ENCODE data around the gene MMAB. TPM values are rescaled to one million over a fixed set of nuclear protein-coding genes. Genes with fewer than 3 reads are reported as not detected.

Gene MMAB
- total RNA-seq, result 10 to 100 TPM; 17.8 to 22.2 TPM

DNA sequence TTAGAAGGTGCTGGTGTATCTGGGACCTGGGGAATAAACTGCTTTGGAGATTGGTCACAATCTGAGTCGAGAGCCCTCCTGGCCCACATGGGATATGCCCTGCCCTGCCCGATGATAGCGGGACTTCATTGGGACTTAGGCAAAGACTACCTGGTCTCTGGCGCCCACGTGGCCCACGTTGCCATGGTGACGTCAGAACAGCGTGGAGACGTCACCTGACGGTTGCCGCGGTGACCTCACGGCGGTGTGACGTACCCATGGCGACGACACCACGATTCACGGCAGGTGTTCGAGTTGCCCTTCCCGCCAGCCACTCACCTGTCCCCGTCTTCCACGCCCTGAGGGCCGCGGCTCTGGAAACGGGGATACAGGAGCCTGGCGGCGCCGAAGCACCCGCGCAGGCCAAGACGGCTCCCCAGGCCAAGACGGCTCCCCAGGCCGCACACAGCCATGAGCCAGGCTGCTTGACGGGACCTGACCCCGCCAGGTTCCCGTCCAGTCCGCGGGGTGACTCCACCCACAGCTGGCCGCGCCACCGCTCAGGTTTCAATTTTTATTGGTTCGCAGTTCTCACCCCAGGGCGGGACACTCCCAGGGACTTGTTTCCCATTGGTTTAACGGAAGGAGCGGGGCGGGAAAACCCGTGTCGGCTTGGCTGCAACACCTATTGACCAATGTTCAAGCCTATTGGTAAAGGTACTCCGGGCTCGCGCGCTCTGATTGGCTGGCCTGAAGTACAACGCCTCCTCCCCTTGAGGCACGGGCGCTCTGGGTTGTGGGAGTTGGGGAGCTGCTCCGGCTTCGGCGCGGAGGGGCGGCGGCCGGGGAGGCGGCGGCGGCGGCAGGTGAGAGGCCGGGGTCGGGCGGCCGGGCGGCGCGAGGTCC, at the start of gene MMAB, which contains the start of gene MVK:
Gene MMAB (minus strand): TSS at position 476 of the 885 bp plus-strand sequence. CDS start 24 bp downstream, at position 452.
Gene MVK (plus strand): TSS at position 766 of the 885 bp plus-strand sequence. CDS start 1,029 bp downstream, outside the sequence.
- Mint-ChIP-seq H3K27ac (peak within 1 kb of the TSS; percentile 88), H3K9me3 (no peaks in the 10 kb centered on the region)
- peak; percentile 97 for ATAC-seq (replicated peaks)

DNA sequence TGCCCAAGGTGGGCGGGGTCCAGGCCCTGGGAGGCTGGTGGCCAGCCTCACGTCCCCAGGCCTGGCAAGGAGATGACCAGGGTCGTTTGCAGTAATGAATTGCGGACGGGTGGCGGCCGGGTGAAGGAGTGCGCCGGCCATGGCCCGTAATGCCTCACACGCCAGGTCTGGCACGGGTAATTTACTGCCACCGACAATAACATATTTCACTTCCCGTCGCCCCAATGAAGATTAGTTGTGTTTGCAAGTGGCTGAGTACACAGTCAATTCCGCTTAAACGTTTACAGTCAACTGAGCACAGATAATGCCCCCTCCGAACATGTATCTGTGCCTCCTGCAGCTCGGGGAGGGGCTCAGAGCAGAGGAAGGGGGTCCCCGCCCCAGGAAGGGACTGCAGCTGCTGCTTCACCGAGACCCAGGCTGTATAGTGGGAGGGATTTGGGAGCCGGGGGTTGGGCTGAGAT, 48.6 kb upstream of the MMAB start:
- ATAC-seq (replicated peaks), result no peak
- Mint-ChIP-seq H3K4me3 (no peak overlapping the region), H3K27me3 (peaks cover 22% of the 10 kb centered on the region), H3K4me1 (no peaks in the 10 kb centered on the region), H3K27ac (no peak overlapping the region), H3K9me3 (no peaks in the 10 kb centered on the region), H3K36me3 (ENCODE audit: low read depth) (no peaks in the 10 kb centered on the region)

More for the DNA sequence above, at the start of gene MMAB, which contains the start of gene MVK:
- peak within 1 kb of the TSS; percentile 88 for H3K4me3 Mint-ChIP-seq
- peaks cover 71% of the 10 kb centered on the region for H3K36me3 Mint-ChIP-seq (ENCODE audit: low read depth)
- peaks cover 17% of the 10 kb centered on the region for H3K4me1 Mint-ChIP-seq
- no peaks in the 10 kb centered on the region for H3K27me3 Mint-ChIP-seq

DNA sequence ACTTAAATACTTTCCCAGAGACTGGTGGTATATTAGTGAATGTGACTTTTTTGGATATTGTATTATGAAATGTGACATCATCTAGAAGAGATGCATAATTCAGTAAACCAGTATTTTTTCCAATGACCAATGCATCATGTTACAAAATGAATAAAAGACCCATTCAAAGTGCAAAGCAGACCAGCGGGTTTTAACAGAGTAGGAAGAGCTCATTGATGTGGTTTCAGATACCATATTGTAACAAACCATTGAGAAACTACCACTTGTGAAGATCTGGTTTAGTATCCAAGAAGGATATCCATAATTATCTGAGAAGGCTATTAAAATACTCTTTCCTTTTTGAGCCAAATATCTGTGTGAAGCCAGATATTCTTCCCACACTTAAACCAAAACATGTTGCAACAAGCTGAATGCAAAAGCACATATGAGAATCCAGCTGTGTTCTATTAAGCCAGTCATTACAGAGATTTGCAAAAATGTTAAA, 47.9 kb upstream of the MMAB start:
- Mint-ChIP-seq H3K27me3 (peaks cover 24% of the 10 kb centered on the region), H3K4me1 (no peaks in the 10 kb centered on the region), H3K27ac (no peak overlapping the region), H3K9me3 (no peaks in the 10 kb centered on the region), H3K36me3 (ENCODE audit: low read depth) (no peaks in the 10 kb centered on the region), H3K4me3 (no peak overlapping the region)
- no peak for ATAC-seq (replicated peaks)

DNA sequence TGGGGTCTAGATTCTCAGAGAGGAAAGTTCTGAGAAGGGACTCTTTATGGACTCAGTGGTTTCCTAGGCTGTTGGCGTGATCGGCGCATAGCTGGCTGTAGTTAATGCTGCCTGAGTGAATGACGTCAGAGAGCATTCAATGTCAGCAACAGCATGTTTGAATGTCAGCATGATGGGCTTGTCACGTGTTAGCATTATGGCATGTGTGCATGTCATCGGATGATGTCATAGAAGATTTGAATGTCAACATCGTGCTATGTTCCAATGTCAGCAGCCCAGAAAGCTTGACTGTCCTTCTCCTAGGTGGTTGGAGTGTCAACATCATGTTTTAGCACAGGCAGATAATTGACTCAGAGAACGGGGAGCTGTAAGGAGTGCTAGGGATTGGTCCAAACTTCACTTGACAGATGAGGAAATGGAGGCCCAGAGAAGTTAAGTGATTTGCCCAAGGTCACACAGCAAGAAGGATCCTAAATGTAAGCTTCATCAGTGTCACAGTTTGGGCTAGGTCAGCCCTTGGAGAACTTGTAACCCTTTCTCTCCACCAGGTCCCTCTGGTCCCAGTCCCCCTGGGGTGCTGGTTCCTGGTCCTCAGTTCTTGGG, 45.8 kb upstream of the MMAB start:
- peaks cover 23% of the 10 kb centered on the region for H3K27me3 Mint-ChIP-seq
- no peak overlapping the region for H3K27ac Mint-ChIP-seq

DNA sequence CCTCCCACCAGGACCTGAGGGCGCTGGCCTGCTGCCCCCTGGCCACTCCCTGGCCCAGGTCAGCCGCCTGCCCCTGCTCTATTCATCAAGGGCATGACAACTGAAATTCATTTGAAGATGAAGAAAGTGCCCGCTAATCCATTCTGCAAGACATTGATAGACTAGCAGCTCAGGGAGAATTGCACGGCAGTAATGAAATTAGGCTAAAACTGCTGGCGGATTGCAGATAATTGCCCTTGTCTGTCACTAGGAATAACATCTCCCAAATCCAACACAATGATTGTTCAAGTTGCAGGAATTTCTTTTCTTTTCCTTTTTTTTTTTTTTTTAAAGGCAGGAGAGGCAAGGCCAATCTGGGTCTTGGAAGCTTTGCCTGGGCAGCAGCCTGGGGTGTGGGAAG, 44.8 kb upstream of the MMAB start:
- Mint-ChIP-seq H3K27me3 (peaks cover 25% of the 10 kb centered on the region), H3K36me3 (ENCODE audit: low read depth) (no peaks in the 10 kb centered on the region), H3K4me3 (no peak overlapping the region), H3K4me1 (no peaks in the 10 kb centered on the region), H3K9me3 (no peaks in the 10 kb centered on the region), H3K27ac (no peak overlapping the region)
- ATAC-seq (replicated peaks), result no peak

More for the DNA sequence above, 45.8 kb upstream of the MMAB start:
- H3K9me3 Mint-ChIP-seq, result no peaks in the 10 kb centered on the region
- H3K4me1 Mint-ChIP-seq, result no peaks in the 10 kb centered on the region
- H3K36me3 Mint-ChIP-seq (ENCODE audit: low read depth), result no peaks in the 10 kb centered on the region
- no peak for ATAC-seq (replicated peaks)
- H3K4me3 Mint-ChIP-seq, result no peak overlapping the region

DNA sequence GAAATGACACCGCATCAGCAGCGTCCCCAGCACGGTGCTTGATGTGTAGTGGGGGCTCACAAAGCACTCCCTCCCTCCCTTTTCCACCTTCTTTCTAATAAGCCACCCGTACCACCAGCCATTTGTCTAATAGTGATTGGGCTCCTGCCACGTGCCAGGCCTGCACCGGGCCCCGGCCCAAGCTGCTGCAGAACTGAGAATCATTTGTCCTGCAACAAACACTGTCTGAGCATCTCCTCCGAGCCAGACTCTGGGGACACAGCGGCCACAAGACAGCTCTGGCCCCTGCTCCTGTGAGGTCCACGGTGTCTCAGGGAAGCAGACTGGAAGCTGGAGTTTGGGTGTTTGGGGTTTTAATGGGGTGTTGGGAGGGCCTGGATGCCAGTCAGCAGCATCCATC, 44.2 kb upstream of the MMAB start:
- no peak overlapping the region for H3K4me3 Mint-ChIP-seq
- no peak overlapping the region for H3K27ac Mint-ChIP-seq
- H3K36me3 Mint-ChIP-seq (ENCODE audit: low read depth), result no peaks in the 10 kb centered on the region
- no peaks in the 10 kb centered on the region for H3K4me1 Mint-ChIP-seq
- H3K27me3 Mint-ChIP-seq, result peaks cover 27% of the 10 kb centered on the region
- ATAC-seq (replicated peaks), result no peak
- no peaks in the 10 kb centered on the region for H3K9me3 Mint-ChIP-seq

DNA sequence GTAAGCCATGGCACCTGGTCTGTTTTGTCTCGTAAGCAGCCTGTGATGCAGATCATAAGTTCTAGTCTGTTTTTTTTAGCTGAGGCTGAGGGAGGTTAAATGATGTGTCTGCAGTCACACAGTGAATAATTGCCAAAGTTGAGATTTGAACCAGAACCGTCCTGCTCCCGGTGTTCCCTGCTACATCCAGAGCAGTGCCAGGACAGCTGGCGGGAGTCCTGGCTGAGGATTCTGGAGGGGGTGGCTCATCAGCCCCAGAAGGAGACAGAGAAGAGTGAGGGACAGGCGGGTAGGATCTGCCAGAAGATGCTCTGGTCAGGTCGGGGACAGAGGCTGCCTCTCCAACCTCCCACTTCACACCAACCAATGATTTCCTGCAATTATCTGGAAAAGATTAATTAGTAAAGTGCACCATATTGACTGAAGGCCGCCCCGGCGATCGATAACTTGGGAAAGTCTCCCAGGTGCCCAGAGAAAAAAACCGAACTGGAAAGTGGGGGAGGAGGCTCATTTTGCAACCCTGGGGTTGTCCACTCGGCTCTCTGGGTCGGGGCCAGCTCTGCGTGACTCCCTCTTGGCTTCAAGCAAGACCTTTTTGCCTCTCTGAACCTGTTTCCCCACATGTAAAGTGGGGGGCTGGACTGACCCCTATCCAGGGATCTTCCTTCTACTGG, 42.4 kb upstream of the MMAB start:
- H3K36me3 Mint-ChIP-seq (ENCODE audit: low read depth), result no peaks in the 10 kb centered on the region
- no peak overlapping the region for H3K4me3 Mint-ChIP-seq
- peaks cover 19% of the 10 kb centered on the region for H3K27me3 Mint-ChIP-seq
- no peaks in the 10 kb centered on the region for H3K9me3 Mint-ChIP-seq
- no peaks in the 10 kb centered on the region for H3K4me1 Mint-ChIP-seq
- no peak overlapping the region for H3K27ac Mint-ChIP-seq
- ATAC-seq (replicated peaks), result no peak

DNA sequence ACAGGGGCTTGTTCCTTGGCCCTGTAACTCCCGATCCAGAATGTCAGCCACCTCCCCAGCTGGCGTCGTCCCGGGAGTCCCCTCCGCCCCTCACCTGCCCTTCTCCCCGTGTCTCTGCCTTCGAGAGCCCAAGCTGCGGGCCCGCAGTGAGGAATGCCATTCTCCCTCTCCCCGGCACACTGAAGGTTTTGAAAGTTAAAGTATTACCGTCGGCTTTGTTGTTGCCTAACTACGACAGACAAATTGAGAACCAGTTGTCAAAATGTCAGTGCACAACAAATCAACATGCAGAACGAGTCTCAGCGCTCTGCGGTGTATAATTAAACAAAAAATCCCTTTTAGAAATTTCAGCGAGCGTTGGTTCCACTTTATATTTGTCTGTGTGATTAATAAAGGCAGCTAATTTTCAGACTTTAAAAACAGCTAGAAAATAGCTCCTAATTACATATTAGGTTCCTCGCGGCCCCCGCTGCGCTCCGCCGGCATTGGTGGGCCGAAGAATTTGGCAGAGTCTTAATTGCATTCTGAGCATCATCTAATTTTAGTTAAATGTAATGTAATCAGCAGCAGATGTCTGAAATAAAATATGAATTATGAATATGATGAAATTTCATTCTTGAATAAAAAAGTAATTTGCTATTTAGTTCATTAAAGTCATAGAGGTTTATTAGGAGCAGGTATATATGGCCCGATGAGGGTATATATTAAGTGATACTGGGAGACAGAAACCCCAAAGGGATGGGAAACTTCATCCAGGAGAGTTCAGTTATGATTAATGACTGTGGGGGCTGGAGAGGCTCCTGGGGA, 40.5 kb upstream of the MMAB start:
- no peak overlapping the region for H3K27ac Mint-ChIP-seq
- no peaks in the 10 kb centered on the region for H3K36me3 Mint-ChIP-seq (ENCODE audit: low read depth)
- no peaks in the 10 kb centered on the region for H3K9me3 Mint-ChIP-seq
- no peak for ATAC-seq (replicated peaks)
- H3K4me3 Mint-ChIP-seq, result no peak overlapping the region
- H3K27me3 Mint-ChIP-seq, result peaks cover 27% of the 10 kb centered on the region
- H3K4me1 Mint-ChIP-seq, result no peaks in the 10 kb centered on the region

DNA sequence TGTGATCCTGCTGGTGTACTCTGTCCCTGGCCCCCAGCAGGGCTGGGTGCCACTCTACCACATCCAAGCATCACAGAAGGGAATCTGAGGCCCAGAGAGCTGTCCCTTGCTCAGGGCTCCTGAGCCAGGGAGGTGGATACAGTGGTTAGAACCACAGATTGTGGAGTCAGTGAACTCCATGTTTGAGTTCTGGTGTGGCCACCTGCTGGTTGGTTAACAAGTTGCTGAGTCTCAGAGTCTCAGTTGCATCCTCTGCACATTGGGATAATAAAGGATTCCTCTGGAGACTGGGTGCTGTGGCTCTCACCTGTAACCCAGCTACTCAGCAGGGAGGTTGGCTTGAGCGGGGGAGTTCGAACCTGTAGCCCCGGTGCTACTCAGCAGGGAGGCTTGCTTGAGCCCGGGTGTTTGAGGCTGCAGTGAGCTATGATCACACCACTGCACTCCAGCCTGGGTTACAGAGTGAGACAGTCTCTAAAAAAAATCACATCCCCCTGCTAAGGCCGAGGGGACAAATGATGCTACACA, 39.7 kb upstream of the MMAB start:
- Mint-ChIP-seq H3K27me3 (peaks cover 31% of the 10 kb centered on the region), H3K9me3 (no peaks in the 10 kb centered on the region), H3K4me3 (no peak overlapping the region), H3K27ac (no peak overlapping the region), H3K4me1 (no peaks in the 10 kb centered on the region), H3K36me3 (ENCODE audit: low read depth) (no peaks in the 10 kb centered on the region)
- ATAC-seq (replicated peaks), result no peak

DNA sequence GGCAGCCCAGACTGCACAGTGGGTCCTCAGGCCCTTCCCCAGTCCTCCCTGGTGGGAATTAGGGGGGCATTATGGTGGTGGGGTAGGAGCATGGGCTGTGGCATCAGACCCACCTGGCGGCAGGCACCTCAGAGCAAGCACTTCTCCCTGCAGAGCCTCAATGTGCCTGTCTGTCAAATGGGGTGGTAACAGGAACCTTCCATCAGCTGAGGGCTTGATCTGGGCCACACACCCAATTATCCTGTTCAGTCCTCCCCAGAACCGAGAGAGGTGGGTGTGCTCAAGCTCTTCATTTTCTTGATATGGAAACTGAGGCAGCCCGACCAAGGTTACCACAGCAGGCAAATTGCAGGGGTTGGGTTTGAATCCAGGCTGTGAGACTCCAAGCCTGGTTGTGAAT, 38.7 kb upstream of the MMAB start:
- Mint-ChIP-seq H3K27me3 (peaks cover 31% of the 10 kb centered on the region), H3K9me3 (no peaks in the 10 kb centered on the region), H3K4me1 (no peaks in the 10 kb centered on the region), H3K27ac (no peak overlapping the region), H3K4me3 (no peak overlapping the region), H3K36me3 (ENCODE audit: low read depth) (no peaks in the 10 kb centered on the region)
- ATAC-seq (replicated peaks), result no peak

DNA sequence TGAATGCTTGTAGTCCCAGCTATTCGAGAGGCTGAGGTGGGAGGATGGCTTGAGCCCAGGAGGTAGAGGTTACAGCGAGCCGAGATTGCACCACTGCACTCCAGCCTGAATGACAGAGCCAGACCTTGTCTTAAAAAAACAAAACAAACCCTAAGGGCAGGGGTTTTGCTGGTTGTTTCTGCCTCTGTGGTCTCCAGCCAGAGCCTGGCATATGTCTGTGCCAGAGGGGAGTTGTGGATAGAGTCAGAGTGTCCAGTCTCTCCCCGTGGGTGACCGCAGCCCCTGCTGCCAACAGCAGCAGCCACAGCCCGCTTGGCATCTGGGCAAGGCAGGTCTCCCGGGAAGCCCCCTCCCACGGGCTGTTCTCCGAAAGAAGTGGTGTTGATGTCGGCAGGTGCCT, 37.9 kb upstream of the MMAB start:
- H3K27me3 Mint-ChIP-seq, result peaks cover 25% of the 10 kb centered on the region
- H3K4me3 Mint-ChIP-seq, result no peak overlapping the region
- H3K36me3 Mint-ChIP-seq (ENCODE audit: low read depth), result no peaks in the 10 kb centered on the region
- H3K9me3 Mint-ChIP-seq, result no peaks in the 10 kb centered on the region
- H3K4me1 Mint-ChIP-seq, result no peaks in the 10 kb centered on the region
- H3K27ac Mint-ChIP-seq, result no peak overlapping the region
- no peak for ATAC-seq (replicated peaks)

DNA sequence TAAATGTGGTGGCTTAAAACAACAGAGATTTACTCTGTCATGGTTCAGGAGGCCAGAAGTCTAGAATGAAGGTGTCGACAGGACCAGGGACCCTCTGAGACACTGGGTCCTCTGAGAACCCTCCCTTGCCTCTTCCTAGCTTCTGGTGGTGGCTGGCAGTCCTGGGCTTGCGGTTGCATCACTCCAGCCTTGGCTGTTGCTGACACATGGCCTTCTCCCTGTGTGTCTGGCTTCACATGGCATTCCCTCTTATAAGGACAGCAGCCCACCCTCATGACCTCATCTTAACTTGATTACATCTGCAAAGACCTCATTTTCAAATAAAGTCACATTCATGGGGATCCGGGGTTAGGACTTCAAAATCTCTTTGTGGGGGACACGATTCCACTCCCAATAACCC, 37.2 kb upstream of the MMAB start:
- no peaks in the 10 kb centered on the region for H3K4me1 Mint-ChIP-seq
- no peak overlapping the region for H3K27ac Mint-ChIP-seq

DNA sequence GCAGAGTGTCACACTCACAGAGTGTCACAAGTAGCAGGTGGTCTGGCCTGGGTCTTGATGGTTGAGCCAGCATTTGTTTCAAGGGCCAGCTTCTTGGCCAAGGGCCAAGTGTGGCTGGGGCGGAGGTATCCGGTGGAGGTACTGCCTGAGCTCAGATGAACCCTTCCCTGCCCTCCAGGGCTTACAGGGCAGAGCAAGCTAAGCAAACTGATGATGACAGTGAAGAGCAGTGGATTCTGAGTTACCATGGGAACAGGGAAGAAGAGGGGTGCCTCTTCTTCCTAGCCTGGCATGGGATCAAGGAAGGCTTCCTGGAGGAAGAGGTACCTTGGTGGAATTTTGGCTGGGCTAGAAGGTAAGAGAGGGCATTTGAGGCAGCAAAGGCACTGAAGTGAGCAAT, 36.0 kb upstream of the MMAB start:
- H3K4me1 Mint-ChIP-seq, result no peaks in the 10 kb centered on the region
- ATAC-seq (replicated peaks), result no peak
- H3K27ac Mint-ChIP-seq, result no peak overlapping the region
- no peaks in the 10 kb centered on the region for H3K9me3 Mint-ChIP-seq
- H3K4me3 Mint-ChIP-seq, result no peak overlapping the region
- no peaks in the 10 kb centered on the region for H3K36me3 Mint-ChIP-seq (ENCODE audit: low read depth)
- peaks cover 19% of the 10 kb centered on the region for H3K27me3 Mint-ChIP-seq

More for the DNA sequence above, 37.2 kb upstream of the MMAB start:
- ATAC-seq (replicated peaks), result no peak
- no peaks in the 10 kb centered on the region for H3K36me3 Mint-ChIP-seq (ENCODE audit: low read depth)
- H3K4me3 Mint-ChIP-seq, result no peak overlapping the region
- peaks cover 22% of the 10 kb centered on the region for H3K27me3 Mint-ChIP-seq
- no peaks in the 10 kb centered on the region for H3K9me3 Mint-ChIP-seq

All from activated T-helper 17 cell treated with anti-CD3 and anti-CD28 coated beads, Interleukin-2, amount 50 U/mL, for 72 hours (primary cell).